T-helper 17 cell (primary cell): ENCODE results near the gene GEN1. TPM values are rescaled to one million over a fixed set of nuclear protein-coding genes. Genes with fewer than 3 reads are reported as not detected.
A peak's percentile ranks its signal among the peaks of the same experiment; 100 is the strongest.

Experiments
- ATAC-seq: fragments of 150-1000 bp; cut with Tn5 transposase; 2 replicates; pipeline ENCODE4 v1.10.0; 2021; ENCODE audit warnings: mild to moderate bottlenecking, moderate library complexity
- DNase-seq, 3 donors: peaks; one replicate each; pipeline versions ENCODE4 v3.0.0 to v3.0.0-alpha.2; 2020 to 2021
- H3K9me3 ChIP-seq: one replicate; pipeline ENCODE4 v1.7.0; 2013; ENCODE audit warnings: low read length, mild to moderate bottlenecking; ENCODE audit not compliant: control insufficient read depth, poor library complexity, severe bottlenecking
- H3K27ac Mint-ChIP-seq: one replicate; pipeline ENCODE4 v1.8.0; 2022; ENCODE audit warnings: mild to moderate bottlenecking, moderate library complexity, mixed read lengths
- H3K27me3 Mint-ChIP-seq: one replicate; pipeline ENCODE4 v1.8.0; 2022; ENCODE audit warnings: mixed read lengths
- H3K36me3 Mint-ChIP-seq: one replicate; pipeline ENCODE4 v1.8.0; 2022; ENCODE audit warnings: low read depth, mixed read lengths
- H3K4me1 Mint-ChIP-seq: one replicate; pipeline ENCODE4 v1.8.0; 2022; ENCODE audit warnings: mild to moderate bottlenecking, mixed read lengths
- H3K4me3 Mint-ChIP-seq: one replicate; pipeline ENCODE4 v1.8.0; 2022; ENCODE audit warnings: mild to moderate bottlenecking, moderate library complexity, mixed read lengths
- total RNA-seq, 4 donors: library from RNA in 2 of 4; stranded (reverse) in 2 of 4; gene quantifications; one replicate each; pipeline ENCODE4 v1.2.3 and lab custom pipeline; 2022 to 2026

Gene GEN1
- total RNA-seq, 2 donors from 2014 or later: 7.2 to 10.7 TPM

DNA sequence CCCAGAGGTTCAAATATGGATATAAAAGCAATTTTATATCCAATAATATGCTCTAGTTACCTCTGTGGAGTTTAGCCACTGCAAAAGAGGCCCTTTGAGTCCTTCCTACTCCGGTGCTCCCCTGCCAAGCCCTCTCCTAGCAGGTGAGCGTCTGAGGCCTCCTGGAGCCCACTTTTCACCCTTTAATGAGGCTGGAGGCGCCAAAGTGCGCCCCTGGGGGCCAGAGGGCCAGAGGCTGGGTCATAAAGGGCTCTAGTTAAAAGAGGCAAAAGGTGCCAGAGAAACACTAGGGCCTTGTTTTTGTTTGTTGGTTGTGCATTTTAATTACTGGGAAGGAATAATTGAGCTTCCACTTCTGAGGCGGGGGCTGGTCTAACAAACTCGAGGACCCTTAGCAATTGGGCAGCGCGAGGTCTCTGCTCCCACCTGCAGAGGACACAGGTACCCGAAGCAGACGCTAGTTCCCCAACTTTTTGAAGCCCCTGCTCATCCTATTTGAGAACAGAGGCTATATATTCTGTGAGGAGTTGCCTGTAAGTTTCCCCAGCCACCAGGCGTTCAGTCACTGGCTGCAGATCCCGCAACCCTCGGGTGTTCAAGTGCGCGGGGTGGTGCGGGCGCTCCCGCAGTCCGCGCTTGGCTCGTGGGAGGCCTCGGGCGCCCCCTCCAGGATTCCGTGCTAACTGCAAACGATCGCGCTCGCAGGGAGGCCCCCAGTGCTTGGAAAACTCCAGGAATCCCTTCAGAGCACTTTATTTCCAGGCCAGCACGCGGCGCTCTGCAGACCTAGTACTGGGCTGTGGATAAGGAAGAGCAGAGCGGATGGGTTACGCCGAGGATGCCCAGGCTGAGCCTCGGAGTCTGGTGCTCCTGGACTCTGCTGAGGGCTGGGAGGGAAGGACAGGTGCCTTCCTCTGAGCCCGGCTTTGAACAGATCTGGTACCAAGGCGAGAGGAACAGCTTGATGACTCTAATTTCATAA lies 76.4 kb downstream of the GEN1 start:
- H3K9me3 ChIP-seq: no peaks in the 10 kb centered on the region
- H3K27me3 Mint-ChIP-seq: peaks cover 66% of the 10 kb centered on the region
- H3K4me1 Mint-ChIP-seq: peaks cover 5% of the 10 kb centered on the region
- DNase-seq (peak in 2 of 3 donors; percentile 14 to 15), ATAC-seq (peak; percentile 50)
- H3K36me3 Mint-ChIP-seq: peaks cover 5% of the 10 kb centered on the region
- H3K4me3 Mint-ChIP-seq: no peak overlapping the region
- H3K27ac Mint-ChIP-seq: no peak overlapping the region

DNA sequence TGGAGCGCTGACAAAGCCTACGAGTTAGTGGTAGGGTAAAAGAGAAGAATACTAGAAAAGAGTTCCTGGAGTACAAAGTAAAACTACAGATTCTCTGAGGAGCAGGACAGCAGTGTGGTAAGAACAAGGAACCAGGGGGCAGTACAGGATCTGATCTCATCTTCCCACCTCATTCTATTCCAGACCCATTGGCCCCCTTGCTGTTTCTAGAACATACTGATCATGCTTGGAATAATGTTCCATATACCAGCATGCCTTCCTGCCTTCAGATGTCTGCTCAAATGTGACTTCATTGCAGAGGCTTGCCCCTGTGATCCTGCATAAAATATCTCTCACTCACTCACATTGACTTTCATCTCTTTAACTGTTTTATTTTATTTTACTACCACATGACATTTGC lies 81.6 kb downstream of the GEN1 start:
- Mint-ChIP-seq H3K36me3 (peaks cover 2% of the 10 kb centered on the region), H3K27ac (no peak overlapping the region), H3K27me3 (peaks cover 31% of the 10 kb centered on the region), H3K4me1 (peaks cover 3% of the 10 kb centered on the region), H3K4me3 (no peak overlapping the region)
- ATAC-seq (no peak), DNase-seq (no peak)
- H3K9me3 ChIP-seq: no peaks in the 10 kb centered on the region

Other genes starting within 250 kb of the GEN1 start
- gene RAD51AP2, start 235.7 kb upstream of the GEN1 start, total RNA-seq: not detected
- not detected for gene VSNL1, start 213.4 kb upstream of the GEN1 start, total RNA-seq
- gene SMC6, start 328 bp upstream of the GEN1 start, total RNA-seq: 10 to 100 TPM; 14.1 to 14.4 TPM
- not detected for gene MSGN1, start 62.3 kb downstream of the GEN1 start, total RNA-seq
- not detected for gene KCNS3, start 124.5 kb downstream of the GEN1 start, total RNA-seq